A549 (cell line): ENCODE measurements around the gene PSMD5.

ENCODE experiments used
- HDAC2 ChIP-seq: fragments of 200-600 bp; sonication (generic); IDR thresholded peaks from 2 replicates; pipeline ENCODE4 v1.6.1; 2016
- USF2 ChIP-seq: fragments of 450-650 bp; IDR thresholded peaks from 2 replicates; pipeline ENCODE4 v1.6.1; 2014; ENCODE audit warnings: antibody characterized with exemption
- TF ChIP-seq, protein P1 (sequence below): fragments of >200 bp; sonication (Bioruptor Twin); formaldehyde crosslinking; IDR thresholded peaks from 3 replicates; pipeline ENCODE4 v1.5.1; 2016

DNA sequence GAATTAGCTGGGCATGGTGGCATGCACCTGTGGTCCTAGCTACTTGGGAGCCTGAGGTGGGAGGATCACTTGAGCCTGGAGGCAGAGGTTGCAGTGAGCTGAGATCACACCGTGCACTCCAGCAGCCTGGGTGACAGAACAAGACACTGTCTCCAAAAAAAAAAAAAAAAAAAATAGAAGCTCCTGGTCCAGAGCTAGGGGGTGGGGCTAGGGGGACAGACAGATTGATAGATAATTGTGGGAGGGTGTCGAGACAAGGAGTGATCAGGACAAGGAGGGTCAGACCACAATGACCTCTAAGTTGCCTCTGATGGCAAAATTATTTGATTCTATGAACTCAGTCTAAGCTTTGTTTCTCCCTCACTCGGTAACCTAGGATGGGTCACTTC, 40.9 kb upstream of the PSMD5 start:
- TF ChIP-seq USF2 (no peak), HDAC2 (no peak)
- TF ChIP-seq, protein P1, sequence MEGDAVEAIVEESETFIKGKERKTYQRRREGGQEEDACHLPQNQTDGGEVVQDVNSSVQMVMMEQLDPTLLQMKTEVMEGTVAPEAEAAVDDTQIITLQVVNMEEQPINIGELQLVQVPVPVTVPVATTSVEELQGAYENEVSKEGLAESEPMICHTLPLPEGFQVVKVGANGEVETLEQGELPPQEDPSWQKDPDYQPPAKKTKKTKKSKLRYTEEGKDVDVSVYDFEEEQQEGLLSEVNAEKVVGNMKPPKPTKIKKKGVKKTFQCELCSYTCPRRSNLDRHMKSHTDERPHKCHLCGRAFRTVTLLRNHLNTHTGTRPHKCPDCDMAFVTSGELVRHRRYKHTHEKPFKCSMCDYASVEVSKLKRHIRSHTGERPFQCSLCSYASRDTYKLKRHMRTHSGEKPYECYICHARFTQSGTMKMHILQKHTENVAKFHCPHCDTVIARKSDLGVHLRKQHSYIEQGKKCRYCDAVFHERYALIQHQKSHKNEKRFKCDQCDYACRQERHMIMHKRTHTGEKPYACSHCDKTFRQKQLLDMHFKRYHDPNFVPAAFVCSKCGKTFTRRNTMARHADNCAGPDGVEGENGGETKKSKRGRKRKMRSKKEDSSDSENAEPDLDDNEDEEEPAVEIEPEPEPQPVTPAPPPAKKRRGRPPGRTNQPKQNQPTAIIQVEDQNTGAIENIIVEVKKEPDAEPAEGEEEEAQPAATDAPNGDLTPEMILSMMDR: no peak
